IMR-90 (cell line): Measurements from ENCODE around the gene ASS1. TPM values are rescaled to one million over a fixed set of nuclear protein-coding genes. Genes with fewer than 3 reads are reported as not detected.

Source experiments
- ATAC-seq: fragments of 200-7000 bp; cut with Tn5 transposase; 2 replicates; pipeline ENCODE4 v1.9.1; 2020; ENCODE audit warnings: low read depth, mild to moderate bottlenecking, moderate library complexity
- BruUV-seq: library from RNA; stranded (reverse); fragments of 400-500 nt; replicated peaks from 2 replicates; lab custom pipeline; 2021; lab: Mats Ljungman, UMichigan
- CTCF ChIA-PET: fragments of 300-600 bp; formaldehyde crosslinking; extraction: SDS; loops from one replicate; lab custom pipeline; 2021; ENCODE audit warnings: antibody characterized with exemption; lab: Yijun Ruan, JAX
- POLR2A ChIA-PET: fragments of 300-600 bp; sonication (Branson Sonifier 250); formaldehyde crosslinking; loops from one replicate; lab custom pipeline; 2022; ENCODE audit warnings: antibody characterized with exemption; ENCODE audit not compliant: unreplicated experiment; lab: Charles Lee
- DNase-seq: peaks from one replicate; pipeline ENCODE4 v3.0.0; 2013
- H2AFZ ChIP-seq: replicated peaks from 2 replicates; pipeline ENCODE3; 2013; ENCODE audit warnings: low read length, mild to moderate bottlenecking; ENCODE audit not compliant: poor library complexity
- H2AK5ac ChIP-seq: 2 replicates; pipeline ENCODE4 v1.6.1; 2013; ENCODE audit warnings: low read depth, low read length, inconsistent platforms
- H2AK9ac ChIP-seq: replicated peaks from 2 replicates; pipeline ENCODE3; 2013; ENCODE audit warnings: mild to moderate bottlenecking, low read depth, low read length, moderate library complexity; ENCODE audit not compliant: poor library complexity
- H2BK120ac ChIP-seq: 2 replicates; pipeline ENCODE4 v1.6.1; 2013; ENCODE audit warnings: low read depth, low read length, inconsistent platforms
- H2BK15ac ChIP-seq: 3 replicates; pipeline ENCODE4 v1.6.1; 2013; ENCODE audit warnings: low read depth, low read length, inconsistent platforms
- H2BK20ac ChIP-seq: 2 replicates; pipeline ENCODE4 v1.6.1; 2013; ENCODE audit warnings: low read depth, mild to moderate bottlenecking, inconsistent platforms, low read length, moderate library complexity
- H2BK5ac ChIP-seq: 2 replicates; pipeline ENCODE4 v1.6.1; 2013; ENCODE audit warnings: mild to moderate bottlenecking, low read depth, low read length, inconsistent platforms; ENCODE audit not compliant: poor library complexity, severe bottlenecking
- H3K14ac ChIP-seq: replicated peaks from 2 replicates; pipeline ENCODE4 v1.6.1; 2013; ENCODE audit warnings: low read depth, low read length, inconsistent platforms
- H3K18ac ChIP-seq: 2 replicates; pipeline ENCODE4 v1.6.1; 2013; ENCODE audit warnings: low read depth, low read length, control low read depth
- H3K23ac ChIP-seq: 2 replicates; pipeline ENCODE4 v1.6.1; 2013; ENCODE audit warnings: low read depth, low read length, inconsistent platforms
- H3K27ac ChIP-seq: 2 replicates; pipeline ENCODE4 v1.5.1; 2013; ENCODE audit warnings: mild to moderate bottlenecking, control low read depth, low read length; ENCODE audit not compliant: insufficient read depth
- H3K27me3 ChIP-seq: 2 replicates; pipeline ENCODE4 v1.6.1; 2013; ENCODE audit warnings: low read length; ENCODE audit not compliant: control insufficient read depth, insufficient read depth
- H3K36me3 ChIP-seq: 2 replicates; pipeline ENCODE4 v1.6.1; 2013; ENCODE audit warnings: low read length, mixed read lengths; ENCODE audit not compliant: control insufficient read depth, insufficient read depth
- H3K4ac ChIP-seq: 2 replicates; pipeline ENCODE4 v1.6.1; 2013; ENCODE audit warnings: low read depth, low read length, inconsistent platforms
- H3K4me1 ChIP-seq: 2 replicates; pipeline ENCODE4 v1.6.1; 2013; ENCODE audit warnings: low read length, mixed read lengths; ENCODE audit not compliant: control insufficient read depth, insufficient read depth
- H3K4me2 ChIP-seq: 2 replicates; pipeline ENCODE4 v1.6.1; 2013; ENCODE audit warnings: low read depth, mild to moderate bottlenecking, control low read depth, low read length, moderate library complexity
- H3K4me3 ChIP-seq: 2 replicates; pipeline ENCODE4 v1.5.1; 2013; ENCODE audit warnings: low read depth, mild to moderate bottlenecking, control low read depth, low read length, moderate library complexity; ENCODE audit not compliant: insufficient read depth
- H3K56ac ChIP-seq: 2 replicates; pipeline ENCODE4 v1.6.1; 2013; ENCODE audit warnings: low read length, inconsistent platforms; ENCODE audit not compliant: insufficient read depth; ENCODE audit errors: extremely low read depth
- H3K79me1 ChIP-seq, 2 experiments: 2 replicates each; pipeline ENCODE4 v1.6.1; 2013; ENCODE audit warnings: low read length in 2 of 2, inconsistent platforms in 1 of 2, low read depth in 1 of 2
- H3K9ac ChIP-seq: 2 replicates; pipeline ENCODE4 v1.6.1; 2013; ENCODE audit warnings: low read depth, low read length, control low read depth
- H3K9me1 ChIP-seq: 2 replicates; pipeline ENCODE4 v1.6.1; 2013; ENCODE audit warnings: low read length, inconsistent platforms; ENCODE audit not compliant: insufficient read depth
- H3K9me3 ChIP-seq: 2 replicates; pipeline ENCODE4 v1.6.1; 2013; ENCODE audit warnings: low read length; ENCODE audit not compliant: control insufficient read depth, insufficient read depth
- H4K20me1 ChIP-seq: 2 replicates; pipeline ENCODE4 v1.6.1; 2013; ENCODE audit warnings: low read length, inconsistent platforms; ENCODE audit not compliant: insufficient read depth
- H4K5ac ChIP-seq: 2 replicates; pipeline ENCODE4 v1.6.1; 2013; ENCODE audit warnings: mild to moderate bottlenecking, low read depth, low read length, control low read depth
- H4K8ac ChIP-seq, 2 experiments: 2 replicates each; pipeline ENCODE4 v1.6.1; 2013; ENCODE audit warnings: low read depth in 2 of 2, low read length in 2 of 2, control low read depth in 1 of 2, inconsistent platforms in 1 of 2
- H4K91ac ChIP-seq: 2 replicates; pipeline ENCODE4 v1.6.1; 2013; ENCODE audit warnings: low read depth, low read length, inconsistent platforms; ENCODE audit not compliant: insufficient read depth
- BHLHE40 ChIP-seq: fragments of 150-350 bp; IDR thresholded peaks from 2 replicates; pipeline ENCODE4 v1.6.1; 2016; ENCODE audit warnings: mild to moderate bottlenecking, low read depth, low read length
- CEBPB ChIP-seq: IDR thresholded peaks from 2 replicates; pipeline ENCODE4 v1.6.1; 2012; ENCODE audit warnings: low read depth, low read length, improper control_type of control experiment
- CHD1 ChIP-seq: IDR thresholded peaks from 2 replicates; pipeline ENCODE4 v1.6.1; 2012; ENCODE audit warnings: low read depth, low read length, improper control_type of control experiment
- CTCF ChIP-seq: conservative IDR thresholded peaks from 2 replicates; pipeline ENCODE4 v1.5.1; 2012; ENCODE audit warnings: mild to moderate bottlenecking, low read depth, low read length, improper control_type of control experiment
- ELK1 ChIP-seq: fragments of 150-350 bp; IDR thresholded peaks from 2 replicates; pipeline ENCODE4 v1.6.1; 2016; ENCODE audit warnings: low read depth, mild to moderate bottlenecking, low read length, moderate library complexity, borderline replicate concordance
- FOS ChIP-seq: fragments of 150-350 bp; IDR thresholded peaks from 2 replicates; pipeline ENCODE4 v1.6.1; 2016; ENCODE audit warnings: low read depth, low read length
- MAFK ChIP-seq: IDR thresholded peaks from 2 replicates; pipeline ENCODE4 v1.6.1; 2012; ENCODE audit warnings: low read depth, low read length, improper control_type of control experiment
- MAZ ChIP-seq: IDR thresholded peaks from 2 replicates; pipeline ENCODE4 v1.6.1; 2012; ENCODE audit warnings: low read depth, mild to moderate bottlenecking, low read length, improper control_type of control experiment, moderate library complexity, borderline replicate concordance
- MXI1 ChIP-seq: IDR thresholded peaks from 2 replicates; pipeline ENCODE4 v1.6.1; 2012; ENCODE audit warnings: low read depth, mild to moderate bottlenecking, low read length, moderate library complexity, borderline replicate concordance
- NFE2L2 ChIP-seq: fragments of 150-350 bp; IDR thresholded peaks from 2 replicates; pipeline ENCODE4 v1.6.1; 2016; ENCODE audit warnings: low read depth, mild to moderate bottlenecking, low read length
- POLR2A ChIP-seq: IDR thresholded peaks from 2 replicates; pipeline ENCODE4 v1.6.1; 2012; ENCODE audit warnings: mild to moderate bottlenecking, low read depth, low read length
- RAD21 ChIP-seq: IDR thresholded peaks from 2 replicates; pipeline ENCODE4 v1.6.1; 2012; ENCODE audit warnings: low read length, improper control_type of control experiment
- RCOR1 ChIP-seq: IDR thresholded peaks from 2 replicates; pipeline ENCODE4 v1.6.1; 2012; ENCODE audit warnings: mild to moderate bottlenecking, low read length, improper control_type of control experiment; ENCODE audit not compliant: insufficient replicate concordance
- RFX5 ChIP-seq: IDR thresholded peaks from 2 replicates; pipeline ENCODE4 v1.8.0; 2012; ENCODE audit warnings: low read depth, mild to moderate bottlenecking, low read length, moderate library complexity
- SMC3 ChIP-seq: fragments of 150-350 bp; IDR thresholded peaks from 2 replicates; pipeline ENCODE4 v1.6.1; 2016; ENCODE audit warnings: low read depth, mild to moderate bottlenecking, antibody characterized with exemption, low read length, moderate library complexity
- USF2 ChIP-seq: fragments of 150-350 bp; IDR thresholded peaks from 2 replicates; pipeline ENCODE4 v1.6.1; 2017; ENCODE audit warnings: mild to moderate bottlenecking, antibody characterized with exemption, low read length, low read depth
- WGBS, 2 experiments: methylation state at CpG; one replicate each; pipeline versions ENCODE4 v1.1.5 to v1.1.7; 2013; ENCODE audit warnings: missing lambda C conversion rate in 2 of 2; ENCODE audit not compliant: insufficient read length in 1 of 2; ENCODE audit errors: extremely low coverage in 2 of 2; 5-methylcytosine and 5-hydroxymethylcytosine counted together
- dilution Hi-C: fragments of 300-500 bp; cut with HindIII; formaldehyde crosslinking; loops from one replicate; pipeline ENCODE4 v1.14.3; 2018; ENCODE audit warnings: low sequenced_read_pairs; ENCODE audit not compliant: unreplicated experiment
- in situ Hi-C: fragments of 300-500 bp; cut with MboI; formaldehyde crosslinking; loops from 3 replicates; pipeline ENCODE4 v1.14.3; 2019; ENCODE audit warnings: low sequenced_read_pairs, inconsistent platforms, mixed read lengths
- intact Hi-C: fragments of 100-400 bp; cut with micrococcal nuclease; formaldehyde crosslinking; loops from 2 replicates; pipeline ENCODE4 v1.10.0; 2022
- polyA plus RNA-seq, 3 experiments: library from polyadenylated mRNA; depleted of rRNA; stranded (reverse); fragments of >200 nt; gene quantifications; 2 replicates each; pipeline ENCODE4 v1.2.3, GENCODE V29; 2012; ENCODE audit warnings: low replicate concordance in 1 of 3
- total RNA-seq: library from RNA; depleted of rRNA; stranded (reverse); fragments of >200 nt; gene quantifications from 2 replicates; pipeline ENCODE4 v1.2.3, GENCODE V29; 2012

The ASS1 gene
- total and polyA plus RNA-seq, 2 of the 4 experiments (the other 2 are of a cell fraction) = 39.6 to 41.9 TPM

DNA sequence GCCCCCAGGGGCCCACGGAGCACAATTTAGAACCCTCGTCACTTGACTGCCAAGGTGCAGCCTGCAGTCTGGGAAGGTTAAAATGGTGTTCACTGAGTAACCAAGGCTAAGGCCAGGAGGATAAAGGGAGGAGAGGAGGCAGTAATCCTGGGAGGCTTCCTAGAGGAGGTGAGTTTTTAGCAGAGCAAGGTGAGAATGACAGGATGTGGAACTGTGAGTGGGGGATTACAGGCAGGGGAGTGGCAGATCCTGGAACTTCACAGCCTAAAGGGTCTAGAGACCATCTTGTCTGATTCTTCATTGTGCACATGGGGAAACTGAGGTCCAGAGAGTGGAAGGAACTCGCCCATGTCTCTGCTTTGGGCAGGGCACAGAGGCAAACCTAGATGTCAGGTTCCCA lies 42.5 kb upstream of the ASS1 start:
- in situ Hi-C loops (no loop called here), intact Hi-C loops (no loop called here), dilution Hi-C loops (no loop called here)
- Histone ChIP-seq H3K4me3 (no peak overlapping the region), H3K9me3 (no peaks in the 10 kb centered on the region), H3K79me1 (no peaks in the 10 kb centered on the region), H3K36me3 (no peaks in the 10 kb centered on the region), H3K23ac (no peak overlapping the region), H2BK15ac (no peak overlapping the region), H2AK9ac (no peak overlapping the region), H3K4ac (no peak overlapping the region), H3K14ac (no peak overlapping the region), H2BK120ac (no peak overlapping the region), H4K20me1 (no peaks in the 10 kb centered on the region), H3K18ac (no peak overlapping the region), H3K9ac (no peak overlapping the region), H2BK20ac (no peak overlapping the region), H3K27ac (no peak overlapping the region), H3K9me1 (no peaks in the 10 kb centered on the region), H3K4me1 (no peaks in the 10 kb centered on the region), H4K5ac (no peak overlapping the region), H4K91ac (no peak overlapping the region), H4K8ac (no peak overlapping the region), H2AK5ac (no peak overlapping the region), H3K27me3 (peaks cover 46% of the 10 kb centered on the region; the same call in 1 of the 2 replicates), H3K56ac (no peak overlapping the region), H3K4me2 (no peak overlapping the region), H2AFZ (no peak overlapping the region), H2BK5ac (no peak overlapping the region)
- TF ChIP-seq RAD21 = no peak
- TF ChIP-seq POLR2A = no peak
- TF ChIP-seq MXI1 = no peak
- no peak for TF ChIP-seq MAZ
- TF ChIP-seq CHD1 = no peak
- TF ChIP-seq CTCF = no peak
- TF ChIP-seq CEBPB = no peak
- TF ChIP-seq NFE2L2 = no peak
- no peak for TF ChIP-seq RCOR1
- TF ChIP-seq ELK1 = no peak
- TF ChIP-seq BHLHE40 = no peak
- TF ChIP-seq RFX5 = no peak
- no peak for TF ChIP-seq FOS
- TF ChIP-seq SMC3 = no peak
- TF ChIP-seq MAFK = no peak
- TF ChIP-seq USF2 = no peak
- POLR2A ChIA-PET = no interaction called here
- DNase-seq (no peak), ATAC-seq (no peak)
- CTCF ChIA-PET = no interaction called here
- no TSS peak for BruUV-seq
- no CpG with 5 or more reads among the region's 3 CpGs for WGBS, 2 experiments
